ENCODE data around the gene ADAMTS18. TPM values are rescaled to one million over a fixed set of nuclear protein-coding genes. Genes with fewer than 3 reads are reported as not detected.

Gene ADAMTS18
- total and polyA plus RNA-seq, 2 donors from 2014 or later: 0.06 to 0.60 TPM

GRCh38 chr16:77304134-77304533 is 130.7 kb downstream of the ADAMTS18 start:
- Histone ChIP-seq H3K27ac (ENCODE audit: low read depth in 2 of 2, low read length in 2 of 2) (no peak overlapping the region), H3K4me1 (ENCODE audit: control insufficient read depth in 2 of 3, insufficient read depth in 2 of 3, low read depth in 1 of 3, low read length in 3 of 3) (no peaks in the 10 kb centered on the region), H3K4me3 (ENCODE audit: low read length in 3 of 3) (no peak overlapping the region), H3K9me3 (ENCODE audit: control insufficient read depth in 2 of 3, insufficient read depth in 1 of 3, low read length in 3 of 3) (no peaks in the 10 kb centered on the region), H3K9ac (ENCODE audit: low read length in 3 of 3) (no peak overlapping the region), H3K27me3 (ENCODE audit: control insufficient read depth, insufficient read depth, low read length) (no peaks in the 10 kb centered on the region), H3K36me3 (ENCODE audit: control insufficient read depth in 2 of 3, insufficient read depth in 3 of 3, low read length in 3 of 3) (no peaks in the 10 kb centered on the region)
- DNase-seq (no peak), FAIRE-seq (no peak)
- intact Hi-C loops (cut with DNase I): no loop called here
- no peak for TF ChIP-seq CTCF (IDR thresholded peaks at IDR 0.05; ENCODE audit: borderline replicate concordance, extremely low read depth, insufficient read depth)

GRCh38 chr16:77302674-77303073 is 132.2 kb downstream of the ADAMTS18 start:
- H3K36me3 ChIP-seq (ENCODE audit: control insufficient read depth in 2 of 3, insufficient read depth in 3 of 3, low read length in 3 of 3): no peaks in the 10 kb centered on the region
- H3K4me1 ChIP-seq (ENCODE audit: control insufficient read depth in 2 of 3, insufficient read depth in 2 of 3, low read depth in 1 of 3, low read length in 3 of 3): no peaks in the 10 kb centered on the region
- H3K27ac ChIP-seq (ENCODE audit: low read depth in 2 of 2, low read length in 2 of 2): no peak overlapping the region
- no peak for FAIRE-seq
- intact Hi-C loops (cut with DNase I): no loop called here
- DNase-seq: peak in 2 of 5 donors; percentile 10 to 54
- H3K27me3 ChIP-seq (ENCODE audit: control insufficient read depth, insufficient read depth, low read length): no peaks in the 10 kb centered on the region
- H3K9ac ChIP-seq (ENCODE audit: low read length in 3 of 3): no peak overlapping the region
- no peak for TF ChIP-seq CTCF (IDR thresholded peaks at IDR 0.05; ENCODE audit: borderline replicate concordance, extremely low read depth, insufficient read depth)
- H3K9me3 ChIP-seq (ENCODE audit: control insufficient read depth in 2 of 3, insufficient read depth in 1 of 3, low read length in 3 of 3): no peaks in the 10 kb centered on the region
- no peak overlapping the region for H3K4me3 ChIP-seq (ENCODE audit: low read length in 3 of 3)

DNA sequence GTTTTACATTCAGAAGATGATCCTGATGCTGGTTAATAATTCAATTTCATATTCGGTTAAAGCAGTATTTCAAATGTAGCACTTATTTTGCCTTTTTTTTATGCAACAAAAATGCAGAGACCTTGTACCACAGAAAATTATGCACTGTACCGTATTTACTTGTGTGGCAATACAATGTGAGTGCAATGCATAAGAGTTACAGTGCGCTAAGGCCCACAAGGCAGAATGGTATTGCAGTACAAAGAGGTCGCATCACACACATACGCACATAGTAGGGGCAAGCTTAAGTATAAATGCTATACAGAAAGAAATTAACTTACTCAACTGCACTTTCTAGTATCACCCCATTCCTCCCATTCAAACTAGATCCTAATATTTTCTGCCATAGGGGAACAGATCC is 132.6 kb downstream of the ADAMTS18 start:
- no peaks in the 10 kb centered on the region for H3K27me3 ChIP-seq (ENCODE audit: control insufficient read depth, insufficient read depth, low read length)
- no peaks in the 10 kb centered on the region for H3K4me1 ChIP-seq (ENCODE audit: control insufficient read depth in 2 of 3, insufficient read depth in 2 of 3, low read depth in 1 of 3, low read length in 3 of 3)
- no peak overlapping the region for H3K4me3 ChIP-seq (ENCODE audit: low read length in 3 of 3)
- no peaks in the 10 kb centered on the region for H3K36me3 ChIP-seq (ENCODE audit: control insufficient read depth in 2 of 3, insufficient read depth in 3 of 3, low read length in 3 of 3)
- FAIRE-seq (no peak), DNase-seq (no peak)
- no peaks in the 10 kb centered on the region for H3K9me3 ChIP-seq (ENCODE audit: control insufficient read depth in 2 of 3, insufficient read depth in 1 of 3, low read length in 3 of 3)
- no peak for TF ChIP-seq CTCF (IDR thresholded peaks at IDR 0.05; ENCODE audit: borderline replicate concordance, extremely low read depth, insufficient read depth)
- no peak overlapping the region for H3K27ac ChIP-seq (ENCODE audit: low read depth in 2 of 2, low read length in 2 of 2)
- intact Hi-C loops (cut with DNase I): no loop called here
- no peak overlapping the region for H3K9ac ChIP-seq (ENCODE audit: low read length in 3 of 3)

GRCh38 chr16:77300256-77300655 is 134.6 kb downstream of the ADAMTS18 start:
- H3K27me3 ChIP-seq (ENCODE audit: control insufficient read depth, insufficient read depth, low read length): no peaks in the 10 kb centered on the region
- no peaks in the 10 kb centered on the region for H3K36me3 ChIP-seq (ENCODE audit: control insufficient read depth in 2 of 3, insufficient read depth in 3 of 3, low read length in 3 of 3)
- no peaks in the 10 kb centered on the region for H3K4me1 ChIP-seq (ENCODE audit: control insufficient read depth in 2 of 3, insufficient read depth in 2 of 3, low read depth in 1 of 3, low read length in 3 of 3)
- no peak for TF ChIP-seq CTCF (IDR thresholded peaks at IDR 0.05; ENCODE audit: borderline replicate concordance, extremely low read depth, insufficient read depth)
- H3K9ac ChIP-seq (ENCODE audit: low read length in 3 of 3): no peak overlapping the region
- intact Hi-C loops (cut with DNase I): no loop called here
- DNase-seq: no peak
- H3K9me3 ChIP-seq (ENCODE audit: control insufficient read depth in 2 of 3, insufficient read depth in 1 of 3, low read length in 3 of 3): no peaks in the 10 kb centered on the region
- no peak overlapping the region for H3K27ac ChIP-seq (ENCODE audit: low read depth in 2 of 2, low read length in 2 of 2)
- no peak for FAIRE-seq
- H3K4me3 ChIP-seq (ENCODE audit: low read length in 3 of 3): no peak overlapping the region

Measured in kidney (tissue), 14 donors.